Islet of Langerhans (tissue), 1 donor: Measurements from ENCODE around the gene GALR3.
"Not testable (repeated sequence)": the region's sequence is repeated elsewhere in the genome, so short reads cannot be mapped to it uniquely, and the experiment has no call there.

Experiments used
- FAIRE-seq: peaks from one replicate; lab custom pipeline; 2011; peaks lifted over from hg19 to GRCh38; lab: Jason Lieb, UNC

Gene GALR3, protein sequence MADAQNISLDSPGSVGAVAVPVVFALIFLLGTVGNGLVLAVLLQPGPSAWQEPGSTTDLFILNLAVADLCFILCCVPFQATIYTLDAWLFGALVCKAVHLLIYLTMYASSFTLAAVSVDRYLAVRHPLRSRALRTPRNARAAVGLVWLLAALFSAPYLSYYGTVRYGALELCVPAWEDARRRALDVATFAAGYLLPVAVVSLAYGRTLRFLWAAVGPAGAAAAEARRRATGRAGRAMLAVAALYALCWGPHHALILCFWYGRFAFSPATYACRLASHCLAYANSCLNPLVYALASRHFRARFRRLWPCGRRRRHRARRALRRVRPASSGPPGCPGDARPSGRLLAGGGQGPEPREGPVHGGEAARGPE

DNA sequence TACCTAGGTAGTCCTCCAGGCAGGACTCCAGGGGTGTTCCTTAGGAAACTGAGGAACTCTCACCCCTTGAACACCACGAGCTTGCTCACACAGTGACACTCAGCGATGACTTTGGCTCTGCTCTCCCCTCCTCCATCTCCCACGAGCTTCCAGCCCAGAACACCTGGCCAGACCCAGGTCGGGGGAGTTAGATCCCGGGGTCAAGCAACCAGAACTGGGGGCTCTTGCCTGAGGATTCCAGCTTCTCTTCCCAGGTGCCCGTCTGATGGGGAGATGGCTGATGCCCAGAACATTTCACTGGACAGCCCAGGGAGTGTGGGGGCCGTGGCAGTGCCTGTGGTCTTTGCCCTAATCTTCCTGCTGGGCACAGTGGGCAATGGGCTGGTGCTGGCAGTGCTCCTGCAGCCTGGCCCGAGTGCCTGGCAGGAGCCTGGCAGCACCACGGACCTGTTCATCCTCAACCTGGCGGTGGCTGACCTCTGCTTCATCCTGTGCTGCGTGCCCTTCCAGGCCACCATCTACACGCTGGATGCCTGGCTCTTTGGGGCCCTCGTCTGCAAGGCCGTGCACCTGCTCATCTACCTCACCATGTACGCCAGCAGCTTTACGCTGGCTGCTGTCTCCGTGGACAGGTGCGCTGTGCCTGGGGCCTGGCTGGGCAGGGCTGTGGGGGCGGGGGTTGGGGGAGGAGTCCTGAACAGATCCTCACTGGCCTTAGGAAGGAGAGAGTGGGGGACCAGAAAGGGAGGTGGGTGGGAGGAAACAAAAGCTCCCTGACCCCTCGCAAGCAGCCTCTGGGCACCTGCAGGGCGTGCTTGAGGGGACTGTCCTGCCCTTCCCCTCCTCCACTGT is at the start of gene GALR3:
GALR3 (plus strand) TSS at position 249 of the 852 bp plus-strand sequence; CDS start at position 274, 25 bp downstream.
- no peak for FAIRE-seq

DNA sequence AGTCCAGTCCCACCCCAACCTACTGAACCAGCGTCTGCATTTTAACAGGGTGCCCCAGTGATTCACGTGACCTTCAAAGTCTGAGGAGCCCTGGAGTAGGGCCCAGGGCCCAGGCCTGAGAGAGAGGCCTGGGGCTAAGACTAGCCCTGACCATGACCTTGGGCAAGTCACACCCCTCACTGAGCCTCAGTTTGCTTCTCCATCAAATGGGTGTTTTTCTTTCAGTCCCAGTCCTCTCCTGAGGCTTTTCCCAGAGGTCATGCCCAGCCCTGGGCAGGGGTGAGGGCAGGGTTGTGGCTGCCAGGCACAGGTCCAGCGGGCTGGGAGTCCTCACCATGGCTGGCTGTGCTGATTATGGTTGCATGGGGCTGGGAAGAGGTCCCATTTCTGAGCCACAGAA is 48.5 kb upstream of the GALR3 start:
- FAIRE-seq, result no peak

DNA sequence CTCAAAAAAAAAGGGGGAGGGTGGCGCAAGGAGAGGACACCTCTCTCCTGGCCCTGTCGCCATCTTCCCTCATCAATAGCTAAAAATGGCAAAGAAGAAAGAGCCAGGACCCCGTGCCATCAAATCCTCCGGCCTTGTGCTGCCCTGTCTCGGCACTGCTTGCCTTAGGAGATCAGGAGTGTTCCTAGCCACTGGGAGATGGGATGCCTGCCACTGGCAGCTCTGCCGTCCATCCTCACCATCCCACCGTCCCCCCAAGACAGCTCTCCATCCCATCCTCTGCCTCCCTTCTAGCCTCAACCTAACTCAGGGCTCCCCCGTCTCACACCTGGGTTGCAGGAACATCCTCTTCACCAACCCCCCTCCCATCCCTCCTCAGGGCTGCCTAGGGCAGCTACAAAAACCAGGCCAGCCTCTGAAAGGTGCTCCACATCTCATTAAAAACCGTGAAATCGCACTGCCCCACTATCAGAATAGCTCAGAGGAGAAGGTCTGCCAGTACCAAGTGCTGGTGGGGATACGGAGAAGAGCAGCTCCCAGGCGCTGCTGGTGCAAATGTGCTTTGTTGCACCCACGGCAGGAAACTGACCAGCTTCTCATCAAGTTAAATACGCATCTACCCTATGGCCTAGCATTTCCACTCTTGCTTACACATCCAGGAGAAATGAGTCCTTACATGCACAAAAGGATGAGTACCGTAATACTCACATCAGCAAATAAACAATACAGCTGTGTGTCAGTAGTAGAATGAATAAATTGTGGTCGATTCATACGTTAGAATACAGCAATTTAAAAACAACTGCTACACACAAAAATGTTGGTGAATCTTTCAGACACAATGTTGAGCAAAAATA is 47.2 kb upstream of the GALR3 start:
- no peak for FAIRE-seq

DNA sequence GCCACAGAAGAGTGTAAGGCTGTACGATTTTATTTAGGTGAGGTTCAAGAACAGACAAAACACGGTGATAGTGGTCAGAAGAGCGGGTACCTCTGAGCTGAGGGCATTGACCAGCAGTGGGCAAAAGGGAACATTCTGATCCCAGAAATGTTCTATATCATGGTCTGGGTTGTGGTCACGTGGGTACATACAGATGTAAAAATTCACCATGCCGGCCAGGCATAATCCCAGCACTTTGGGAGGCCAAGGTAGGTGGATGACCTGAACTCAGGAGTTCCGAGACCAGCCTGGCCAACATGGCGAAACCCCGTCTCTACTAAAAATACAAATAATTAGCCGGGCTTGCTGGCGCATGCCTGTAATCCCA is 46.6 kb upstream of the GALR3 start:
- FAIRE-seq, result no peak

DNA sequence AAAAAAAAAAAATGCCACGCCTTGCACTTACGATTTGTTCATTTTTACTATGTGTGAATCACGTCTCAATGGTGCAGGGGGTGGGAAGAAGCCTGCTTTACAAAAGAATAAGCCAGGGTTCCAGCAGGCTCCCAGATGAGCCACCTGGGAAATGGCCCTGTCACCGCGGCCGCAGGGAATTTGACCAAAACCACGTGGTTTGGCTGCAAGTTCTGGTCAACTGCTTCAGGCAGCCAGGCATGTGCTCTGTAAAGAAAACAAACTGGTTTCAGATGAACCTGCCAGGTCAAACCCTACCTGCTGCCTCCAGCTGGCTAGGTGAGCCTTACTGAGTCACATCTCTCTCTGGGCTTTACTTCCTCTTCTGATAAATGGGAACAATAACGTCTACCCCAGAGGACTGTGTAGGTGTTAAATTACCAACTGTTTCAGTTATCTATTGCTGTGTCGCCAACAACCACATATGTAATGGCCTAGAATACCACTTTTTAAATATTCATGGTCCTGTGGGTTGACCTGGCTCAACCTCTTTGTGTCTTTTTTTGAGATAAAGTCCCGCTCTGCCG is 46.0 kb upstream of the GALR3 start:
- no peak for FAIRE-seq

DNA sequence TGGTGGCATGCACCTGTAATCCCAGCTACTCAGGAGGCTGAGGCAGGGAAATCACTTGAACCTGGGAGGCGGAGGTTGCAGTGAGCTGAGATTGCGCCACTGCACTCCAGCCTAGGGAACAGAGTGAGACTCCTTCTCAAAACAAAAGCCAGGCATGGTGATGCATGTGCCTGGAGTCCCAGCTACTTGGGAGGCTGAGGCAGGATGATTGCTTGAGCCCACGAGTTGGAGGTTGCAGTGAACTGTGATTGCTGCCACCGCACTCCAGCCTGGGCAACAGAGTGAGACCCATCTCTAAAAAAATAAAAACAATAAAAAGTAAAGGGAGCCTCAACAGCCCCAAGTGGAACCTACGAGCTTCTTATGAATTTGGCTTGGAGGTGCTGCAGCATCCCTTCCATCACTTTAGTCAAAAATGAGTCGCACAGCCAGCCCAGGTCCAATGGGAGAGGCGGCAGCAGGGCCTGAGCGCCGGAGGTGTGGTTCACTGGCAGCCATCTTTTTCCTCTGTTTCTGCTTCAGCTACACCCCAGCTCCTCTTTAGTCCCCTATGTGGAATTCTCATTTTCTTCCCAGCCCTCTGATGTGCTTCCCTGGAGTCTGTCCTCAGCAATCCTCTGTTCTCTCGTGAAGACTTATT is 44.7 kb upstream of the GALR3 start:
- no peak for FAIRE-seq

DNA sequence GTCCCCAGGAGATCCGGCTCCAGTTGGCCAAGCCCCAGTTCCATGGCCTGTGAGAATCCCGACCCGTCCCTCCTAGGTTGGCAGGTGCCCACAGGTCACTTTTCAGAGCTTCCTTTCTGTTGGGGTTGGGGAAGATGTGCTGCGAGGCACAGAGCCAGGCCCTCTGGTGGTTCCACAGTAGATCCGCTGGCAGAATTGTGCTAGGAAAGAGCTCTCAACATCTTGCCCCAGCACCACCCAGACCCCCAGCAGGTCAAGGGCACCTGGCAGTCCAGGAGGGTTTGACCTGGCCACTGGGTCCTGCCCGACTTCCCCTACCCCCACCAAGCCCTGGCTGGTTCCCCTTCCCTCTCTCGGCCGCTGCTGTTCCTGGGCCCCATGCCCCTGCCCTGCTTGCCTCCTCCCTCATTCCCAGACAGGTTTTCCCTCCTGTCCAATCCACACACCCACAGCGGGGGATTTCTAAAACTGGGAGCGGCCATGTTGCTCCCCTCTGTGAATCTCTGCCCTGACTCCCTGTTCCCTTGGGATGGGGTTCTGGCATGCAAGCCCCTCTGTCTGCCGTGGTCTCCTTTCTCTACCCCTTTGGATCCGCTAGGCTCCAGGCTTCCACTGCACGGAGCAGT is 41.6 kb upstream of the GALR3 start:
- no peak for FAIRE-seq

DNA sequence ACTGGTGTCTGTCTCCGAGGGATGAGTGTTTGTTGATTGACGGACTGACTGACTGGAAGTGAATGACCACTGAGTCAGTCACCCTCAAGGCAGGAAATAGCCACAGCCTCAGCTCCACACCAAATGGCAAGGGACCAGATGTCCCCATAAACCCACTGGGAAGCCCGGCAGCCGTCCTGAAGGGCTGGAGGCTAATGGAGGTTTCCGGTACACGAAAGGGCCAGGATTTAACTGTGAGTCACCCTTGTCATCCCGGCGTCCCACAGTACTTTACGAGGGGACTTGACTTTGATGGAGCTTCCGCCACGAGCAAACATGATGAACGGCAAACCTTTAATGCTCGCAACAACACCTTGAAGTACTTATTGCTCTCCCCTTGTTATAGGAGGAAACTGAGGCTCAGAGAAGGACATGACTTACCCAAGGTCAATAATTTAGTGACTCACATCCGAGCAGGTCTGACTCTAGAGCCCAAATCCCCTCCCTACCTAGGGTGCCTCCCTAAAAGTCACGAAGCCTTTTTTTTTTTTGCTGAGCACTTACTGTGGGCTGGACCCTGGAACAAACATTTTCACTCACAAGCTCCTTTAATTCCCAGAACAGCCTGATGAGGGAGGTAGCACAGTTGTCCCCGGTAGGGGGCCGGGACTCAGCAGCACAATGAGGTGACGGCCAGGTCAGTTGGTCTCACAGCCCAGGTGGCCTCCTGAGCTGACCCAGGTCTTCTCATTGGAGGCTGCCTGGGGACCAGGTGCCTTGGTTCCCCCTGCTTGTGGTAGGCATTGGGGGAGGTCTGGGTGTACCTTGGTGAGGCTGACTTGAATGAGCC is 40.6 kb upstream of the GALR3 start:
- no peak for FAIRE-seq

DNA sequence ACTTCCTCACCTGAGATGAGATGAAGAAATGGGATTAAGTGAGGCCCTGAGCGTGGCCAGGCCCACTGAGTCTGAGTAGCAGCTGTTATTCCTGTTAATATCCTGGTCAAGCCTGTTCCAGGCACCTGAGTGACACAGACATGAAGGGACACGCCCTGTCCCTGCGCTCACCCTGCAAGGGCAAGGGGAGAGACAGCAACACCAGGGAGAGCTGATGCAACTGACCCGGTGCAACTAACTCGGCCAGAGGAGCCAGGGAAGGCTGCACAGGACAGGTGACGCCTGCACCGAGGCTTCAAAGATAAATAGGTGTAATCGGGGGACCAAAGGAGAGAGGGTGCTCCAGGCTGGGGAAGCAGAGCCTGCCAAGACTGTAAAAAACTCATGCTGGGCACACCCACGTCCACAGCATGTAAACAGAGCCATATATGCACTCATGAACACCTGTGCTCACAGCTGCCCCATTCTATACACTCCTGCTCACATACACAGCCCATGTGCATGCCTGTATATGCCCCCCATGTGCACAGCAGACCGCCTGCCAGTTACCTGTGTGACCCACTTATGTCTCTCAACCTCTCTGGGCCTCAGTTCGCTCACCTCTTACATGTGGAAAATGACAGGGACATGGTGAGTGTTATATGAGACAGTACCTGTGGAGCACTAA is 38.2 kb upstream of the GALR3 start:
- FAIRE-seq, result no peak

DNA sequence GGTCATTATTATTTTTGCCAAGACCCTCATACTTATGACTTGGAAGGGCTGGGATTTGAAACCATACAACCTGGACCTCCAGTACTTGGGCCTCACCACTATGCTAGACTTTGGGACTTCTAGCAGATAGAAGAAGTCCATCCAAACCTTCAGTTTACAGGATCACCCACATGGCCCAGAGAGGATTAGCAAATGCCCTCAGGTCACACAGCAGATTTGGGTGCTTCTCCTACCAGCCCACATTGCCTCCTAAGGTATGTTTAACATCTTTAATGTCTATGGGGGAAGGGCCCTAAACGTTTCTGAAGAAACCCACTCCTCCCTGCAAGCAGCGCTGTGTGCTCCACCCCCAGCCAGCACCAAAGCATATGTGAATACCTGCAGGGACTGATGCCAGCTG is 32.9 kb upstream of the GALR3 start:
- FAIRE-seq, result no peak

DNA sequence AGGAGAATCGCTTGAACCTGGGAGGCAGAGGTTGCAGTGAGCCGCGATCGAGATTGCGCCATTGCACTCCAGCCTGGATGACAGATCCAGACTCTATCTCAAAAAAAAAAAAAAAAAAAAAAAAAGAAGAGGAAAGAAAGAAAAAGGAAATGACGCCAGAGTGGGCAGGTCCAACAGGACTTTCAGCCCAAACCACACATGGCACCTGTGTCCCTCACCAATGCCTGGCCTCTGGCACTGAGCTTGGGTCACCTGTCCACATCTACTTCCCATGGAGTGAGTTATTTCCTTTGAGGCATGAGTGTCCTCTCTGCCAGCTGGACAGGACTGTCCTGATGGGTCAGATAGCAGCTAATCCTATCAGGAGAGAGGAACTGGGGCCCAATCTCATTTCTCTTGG is 30.7 kb upstream of the GALR3 start:
- FAIRE-seq, result no peak

DNA sequence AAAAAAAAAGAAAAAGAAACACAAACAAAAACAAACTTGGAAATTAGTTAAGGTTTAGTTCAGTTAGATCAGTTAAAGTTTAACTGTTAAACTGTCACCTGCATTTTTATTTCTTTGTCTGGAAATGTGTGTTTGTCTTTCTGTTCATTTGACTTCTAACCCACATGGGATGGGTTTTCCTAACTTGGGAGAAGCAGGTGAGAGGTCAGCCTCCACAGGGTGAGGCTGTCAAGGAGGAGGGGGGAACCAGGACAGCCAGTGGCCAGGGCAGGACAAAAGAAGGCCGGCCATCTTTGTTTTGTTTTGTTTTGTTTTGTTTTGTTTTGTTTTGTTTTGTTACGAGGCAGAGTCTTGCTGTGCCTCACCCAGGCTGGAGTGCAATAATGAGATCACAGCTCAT is 28.8 kb upstream of the GALR3 start:
- no peak for FAIRE-seq

DNA sequence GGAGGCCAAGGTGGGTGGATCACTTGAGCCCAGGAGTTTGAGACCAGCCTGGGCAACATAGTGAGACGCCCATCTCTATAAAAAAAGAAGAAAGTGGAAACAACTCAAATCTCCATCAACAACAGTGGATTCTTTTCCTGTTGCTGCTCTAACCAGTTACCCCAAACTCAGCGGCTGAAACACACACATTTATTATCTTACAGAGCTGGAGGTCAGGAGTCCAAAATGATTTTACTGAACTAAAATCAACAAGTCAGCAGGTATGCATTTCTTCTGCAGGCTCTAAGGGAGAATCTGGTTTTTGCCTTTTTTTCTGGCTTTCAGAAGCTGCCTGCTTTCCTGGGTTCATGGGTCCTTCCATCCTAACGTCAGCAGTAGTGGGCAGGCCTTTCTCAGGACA is 27.1 kb upstream of the GALR3 start:
- FAIRE-seq, result no peak

DNA sequence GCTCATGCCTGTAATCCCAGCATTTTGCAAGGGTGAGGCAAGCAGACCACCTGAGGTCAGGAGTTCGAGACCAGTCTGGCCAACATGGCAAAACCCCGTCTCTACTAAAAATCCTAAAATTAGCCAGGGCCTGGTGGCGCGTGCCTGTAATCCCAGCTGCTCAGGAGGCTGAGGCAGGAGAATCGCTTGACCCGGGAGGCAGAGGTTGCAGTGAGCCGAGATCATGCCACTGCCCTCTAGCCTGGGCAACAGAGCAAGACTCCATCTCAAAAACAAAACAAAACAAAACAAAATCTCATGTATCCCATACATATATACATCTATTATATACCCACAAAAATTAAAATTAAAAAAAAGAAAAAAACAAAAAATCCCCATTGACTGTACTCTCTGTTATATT is 25.9 kb upstream of the GALR3 start:
- not testable (repeated sequence) for FAIRE-seq

DNA sequence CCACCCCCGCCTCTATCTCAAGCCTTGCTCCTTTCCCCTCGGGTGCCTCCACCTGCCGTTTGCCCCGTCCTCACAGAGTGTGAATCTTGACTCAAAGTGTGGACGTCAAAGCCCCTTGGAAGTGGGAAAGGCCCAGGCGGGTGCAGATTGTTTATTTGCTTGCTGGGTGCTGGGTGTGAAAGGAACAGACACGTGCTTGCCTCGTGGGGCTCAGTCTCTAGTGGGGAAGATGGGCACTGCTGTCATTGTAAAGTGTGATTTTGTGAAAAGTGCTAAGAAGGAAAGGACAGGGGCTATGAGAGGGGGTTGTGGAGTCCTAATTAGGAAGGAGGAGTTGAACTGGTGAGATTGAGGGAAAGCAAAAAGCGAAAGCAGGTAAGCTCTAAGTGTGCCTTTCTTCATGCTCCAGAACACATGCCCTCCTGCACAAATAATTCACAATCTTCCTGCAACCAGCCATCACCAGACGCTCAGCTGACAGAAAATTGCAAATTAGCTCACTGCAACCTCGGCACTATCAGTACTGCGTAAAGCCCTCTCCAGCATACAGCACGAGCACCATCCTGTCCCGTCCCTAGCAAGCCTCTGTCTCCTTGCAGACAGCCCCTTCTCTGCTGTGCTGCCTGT is 25.2 kb upstream of the GALR3 start:
- FAIRE-seq, result no peak

DNA sequence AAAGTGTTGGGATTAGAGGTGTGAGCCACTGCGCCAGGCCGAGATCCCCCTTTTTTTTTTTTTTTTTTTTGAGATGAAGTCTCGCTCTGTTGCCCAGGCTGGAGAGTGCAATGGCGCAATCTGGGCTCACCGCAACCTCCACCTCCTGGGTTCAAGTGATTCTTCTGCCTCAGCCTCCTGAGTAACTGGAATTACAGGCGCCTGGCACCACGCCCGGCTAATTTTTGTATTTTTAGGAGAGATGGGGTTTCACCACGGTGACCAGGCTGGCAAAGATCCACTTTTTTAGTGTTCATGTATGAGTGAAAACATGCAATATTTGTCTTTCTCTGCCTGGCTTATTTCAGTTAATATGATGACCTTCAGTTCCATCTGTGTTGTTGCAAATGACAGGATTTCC is 23.2 kb upstream of the GALR3 start:
- not testable (repeated sequence) for FAIRE-seq

DNA sequence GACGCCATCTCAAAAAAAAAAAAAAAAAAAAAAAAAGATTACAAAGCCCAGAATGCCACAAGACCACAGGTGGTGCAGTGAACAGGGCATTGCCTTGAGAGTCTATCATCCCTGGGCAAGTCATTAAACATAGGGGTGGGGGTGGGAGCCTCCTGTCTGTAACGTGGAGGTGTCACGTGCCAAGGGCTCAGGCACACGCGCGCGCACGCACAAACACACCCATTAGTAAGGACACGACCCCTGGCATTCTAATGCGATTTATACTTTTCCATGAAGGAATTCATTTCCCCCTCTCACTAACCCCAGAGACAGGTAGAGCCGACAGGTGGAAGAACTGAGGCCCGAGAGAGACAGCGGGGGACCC is 21.3 kb upstream of the GALR3 start:
- FAIRE-seq, result no peak

DNA sequence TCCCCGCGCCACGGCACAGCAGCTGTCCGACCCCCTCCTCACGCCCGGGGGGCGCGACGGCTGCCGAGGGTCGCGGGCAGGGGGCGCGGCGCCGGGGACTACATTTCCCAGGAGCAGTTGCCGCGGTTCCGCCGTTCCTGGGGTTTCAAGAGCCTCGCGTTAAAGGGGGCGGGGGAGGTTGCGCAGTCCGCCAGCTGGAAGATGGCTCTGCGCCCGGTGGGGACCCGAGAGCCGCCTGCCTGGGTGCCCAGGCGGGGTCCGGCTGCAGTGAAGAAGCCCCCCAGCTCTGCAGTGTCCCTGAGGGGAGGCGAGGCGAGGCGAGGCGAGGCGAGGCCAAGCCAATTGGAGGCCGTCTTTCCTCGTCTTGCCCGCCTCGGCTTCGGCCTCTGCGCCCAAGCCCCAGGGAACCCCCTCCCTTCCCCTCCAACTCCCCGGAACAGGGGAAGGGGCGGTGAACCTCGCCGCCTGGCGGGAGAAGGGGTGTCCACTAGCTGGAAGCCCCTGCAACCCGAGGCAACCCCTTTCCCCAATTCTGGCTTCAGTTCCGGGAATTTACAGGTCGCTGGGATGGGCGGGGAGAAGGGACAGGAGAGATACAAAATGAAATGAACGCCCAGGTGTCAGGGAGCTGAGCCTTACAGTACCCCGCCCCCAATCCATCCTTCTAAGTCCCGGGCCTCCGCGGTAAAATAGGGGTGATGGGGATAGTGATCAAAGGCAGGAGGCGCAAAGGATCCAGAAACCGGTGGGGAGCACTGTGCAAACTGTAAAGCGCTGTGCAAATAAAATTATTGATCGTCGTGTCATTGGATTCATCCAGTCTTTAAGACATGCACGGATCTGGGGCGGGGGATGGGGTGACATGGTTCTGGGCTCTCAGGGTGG is 20.6 kb upstream of the GALR3 start:
- FAIRE-seq, result peak; percentile 5
